Measurements from ENCODE around the gene NFATC4.

- TF ChIP-seq EZH2 (IDR thresholded peaks at IDR 0.05; ENCODE audit: borderline replicate concordance, low read depth, low read length, severe bottlenecking), result no peak
- TF ChIP-seq, protein P1, sequence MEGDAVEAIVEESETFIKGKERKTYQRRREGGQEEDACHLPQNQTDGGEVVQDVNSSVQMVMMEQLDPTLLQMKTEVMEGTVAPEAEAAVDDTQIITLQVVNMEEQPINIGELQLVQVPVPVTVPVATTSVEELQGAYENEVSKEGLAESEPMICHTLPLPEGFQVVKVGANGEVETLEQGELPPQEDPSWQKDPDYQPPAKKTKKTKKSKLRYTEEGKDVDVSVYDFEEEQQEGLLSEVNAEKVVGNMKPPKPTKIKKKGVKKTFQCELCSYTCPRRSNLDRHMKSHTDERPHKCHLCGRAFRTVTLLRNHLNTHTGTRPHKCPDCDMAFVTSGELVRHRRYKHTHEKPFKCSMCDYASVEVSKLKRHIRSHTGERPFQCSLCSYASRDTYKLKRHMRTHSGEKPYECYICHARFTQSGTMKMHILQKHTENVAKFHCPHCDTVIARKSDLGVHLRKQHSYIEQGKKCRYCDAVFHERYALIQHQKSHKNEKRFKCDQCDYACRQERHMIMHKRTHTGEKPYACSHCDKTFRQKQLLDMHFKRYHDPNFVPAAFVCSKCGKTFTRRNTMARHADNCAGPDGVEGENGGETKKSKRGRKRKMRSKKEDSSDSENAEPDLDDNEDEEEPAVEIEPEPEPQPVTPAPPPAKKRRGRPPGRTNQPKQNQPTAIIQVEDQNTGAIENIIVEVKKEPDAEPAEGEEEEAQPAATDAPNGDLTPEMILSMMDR (IDR thresholded peaks at IDR 0.05; ENCODE audit: borderline replicate concordance, extremely low read depth, low read length, poor library complexity, severe bottlenecking), result no peak
Measured at GRCh38 chr14:24360281-24360680, 7.7 kb upstream of the NFATC4 start.

All from DND-41 (cell line).